ENCODE data around the gene BTBD16.

BTBD16 gene

DNA sequence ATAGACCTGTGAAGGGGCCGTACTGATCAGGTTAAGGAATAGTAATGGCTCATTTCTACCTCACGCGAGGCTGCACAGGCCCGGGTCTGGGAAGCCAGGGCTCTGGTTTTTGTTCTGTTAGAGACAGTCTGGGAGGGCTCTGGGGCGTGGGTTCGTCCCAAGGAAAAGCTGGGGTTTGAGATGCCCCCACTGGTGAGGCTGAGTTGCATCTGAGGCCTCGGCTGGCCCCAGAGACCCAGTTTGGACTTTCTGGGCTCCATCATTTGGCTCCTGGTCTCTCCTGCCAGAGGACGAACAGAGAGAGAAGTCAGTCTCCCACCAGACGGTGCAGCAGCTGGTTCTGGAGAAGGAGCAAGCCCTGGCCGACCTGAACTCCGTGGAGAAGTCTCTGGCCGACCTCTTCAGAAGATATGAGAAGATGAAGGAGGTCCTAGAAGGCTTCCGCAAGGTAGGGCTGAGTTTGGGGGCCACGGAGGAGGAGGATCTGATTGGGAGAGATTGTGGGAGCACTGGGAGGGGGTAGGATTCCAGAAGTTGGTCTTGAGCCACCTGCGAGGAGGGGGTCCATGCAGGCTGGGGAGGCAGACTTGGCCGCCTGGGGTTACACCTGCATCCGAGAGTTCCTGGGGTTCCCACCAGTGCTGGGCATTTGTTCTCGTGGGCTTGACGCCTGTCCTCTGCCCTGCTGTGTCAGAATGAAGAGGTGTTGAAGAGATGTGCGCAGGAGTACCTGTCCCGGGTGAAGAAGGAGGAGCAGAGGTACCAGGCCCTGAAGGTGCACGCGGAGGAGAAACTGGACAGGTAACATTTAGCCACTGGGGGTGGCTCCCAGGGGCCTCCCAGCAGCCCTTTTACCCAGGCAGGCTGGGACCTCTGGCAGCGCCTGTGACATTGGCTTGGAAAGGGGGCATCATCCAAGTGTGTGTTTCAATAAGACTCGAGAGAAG lies 22.5 kb upstream of the BTBD16 start:
- no peak for DNase-seq

DNA sequence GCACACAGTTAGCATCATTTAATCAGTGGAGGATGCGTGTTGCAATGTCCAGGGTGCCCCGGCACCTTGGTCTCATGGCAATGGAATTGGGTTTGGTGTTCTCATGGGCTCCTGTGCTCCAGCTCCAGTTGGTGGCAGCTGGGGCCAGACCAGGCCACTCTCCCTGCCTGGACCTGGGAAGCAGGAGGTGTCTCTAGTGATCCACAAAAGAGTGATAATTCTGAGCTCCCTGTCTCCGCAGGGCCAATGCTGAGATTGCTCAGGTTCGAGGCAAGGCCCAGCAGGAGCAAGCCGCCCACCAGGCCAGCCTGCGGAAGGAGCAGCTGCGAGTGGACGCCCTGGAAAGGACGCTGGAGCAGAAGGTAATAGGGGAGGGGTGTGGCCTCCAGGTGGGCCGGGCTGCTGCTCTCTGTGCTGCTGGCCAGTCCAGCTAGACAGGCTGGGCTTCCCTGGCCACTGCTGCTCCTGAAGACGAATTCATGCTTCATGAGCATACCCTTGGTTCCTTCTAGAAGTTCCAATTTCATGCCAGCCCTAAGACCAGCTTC lies 21.7 kb upstream of the BTBD16 start:
- DNase-seq = no peak

DNA sequence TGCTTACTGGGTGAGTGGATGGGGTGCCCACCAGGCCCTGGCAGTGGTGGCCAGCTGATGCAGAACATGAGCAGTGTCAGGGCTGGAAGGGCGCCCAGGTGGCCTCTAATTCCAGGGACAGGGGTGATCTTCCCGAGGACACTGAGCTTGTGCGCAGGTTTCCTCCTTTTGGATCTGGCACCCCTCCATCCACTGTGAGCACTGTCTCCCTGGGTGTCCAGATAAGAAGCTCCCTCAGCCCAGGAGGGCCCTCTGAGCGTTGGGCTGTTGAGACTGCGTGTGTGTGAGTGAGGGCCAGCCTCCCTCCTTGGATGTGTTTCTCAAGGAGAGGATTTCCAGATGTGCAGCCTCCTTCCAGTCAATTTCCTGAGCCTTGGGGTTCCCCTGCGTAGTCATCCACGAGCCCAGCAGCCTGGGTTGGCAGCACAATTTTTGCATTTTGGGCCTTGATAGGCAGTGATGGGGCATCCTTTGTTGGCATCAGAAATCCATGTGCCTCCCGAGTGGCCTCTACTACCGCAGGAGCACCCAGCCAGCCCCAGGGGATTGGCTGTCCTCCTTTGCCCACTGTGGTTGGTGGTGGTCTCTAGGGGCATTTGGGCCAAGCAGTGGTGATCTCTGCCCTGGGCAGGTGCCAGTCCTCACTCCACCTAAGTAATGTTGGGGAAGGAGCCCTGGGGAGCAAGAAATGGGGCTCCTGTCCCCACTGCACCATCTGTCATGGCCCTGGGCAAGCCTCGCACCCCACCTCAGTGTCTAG lies 20.9 kb upstream of the BTBD16 start:
- no peak for DNase-seq

DNA sequence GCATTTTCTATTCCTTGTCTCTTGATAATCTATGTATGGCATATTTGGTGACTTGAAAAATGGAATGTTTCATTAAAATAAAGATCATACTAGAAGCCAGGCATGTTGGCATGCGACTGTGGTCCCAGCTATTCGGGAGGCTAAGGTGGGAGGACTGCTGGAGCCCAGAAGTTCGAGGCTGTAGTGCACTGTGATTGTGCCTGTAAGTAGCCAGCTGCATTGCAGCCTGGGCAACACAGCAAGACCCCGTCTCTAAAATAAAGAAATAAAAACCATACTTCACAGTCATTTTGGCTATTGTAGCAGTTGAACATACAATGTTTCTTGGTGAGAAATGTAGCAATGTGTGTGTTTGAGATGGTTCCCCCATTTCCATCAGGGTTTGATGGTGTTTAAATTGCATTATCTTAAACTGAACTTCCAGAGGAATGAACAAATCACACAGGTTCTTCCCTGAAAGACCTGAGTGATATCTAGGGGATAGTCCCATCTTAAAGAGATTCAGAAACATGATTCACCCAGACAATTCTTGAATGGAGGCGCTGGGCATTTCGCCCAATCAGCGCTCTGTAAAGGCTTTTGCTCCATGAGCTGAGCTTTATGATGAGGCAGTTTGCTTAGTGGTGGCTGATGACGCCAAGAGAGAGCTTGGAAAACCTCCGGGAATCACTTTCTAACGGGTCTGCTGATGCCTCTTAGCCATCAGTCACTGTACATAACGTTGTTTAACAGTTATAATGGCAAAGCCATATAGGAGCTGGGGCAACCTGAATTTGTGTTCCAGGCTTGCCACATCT lies 19.4 kb upstream of the BTBD16 start:
- no peak for DNase-seq

DNA sequence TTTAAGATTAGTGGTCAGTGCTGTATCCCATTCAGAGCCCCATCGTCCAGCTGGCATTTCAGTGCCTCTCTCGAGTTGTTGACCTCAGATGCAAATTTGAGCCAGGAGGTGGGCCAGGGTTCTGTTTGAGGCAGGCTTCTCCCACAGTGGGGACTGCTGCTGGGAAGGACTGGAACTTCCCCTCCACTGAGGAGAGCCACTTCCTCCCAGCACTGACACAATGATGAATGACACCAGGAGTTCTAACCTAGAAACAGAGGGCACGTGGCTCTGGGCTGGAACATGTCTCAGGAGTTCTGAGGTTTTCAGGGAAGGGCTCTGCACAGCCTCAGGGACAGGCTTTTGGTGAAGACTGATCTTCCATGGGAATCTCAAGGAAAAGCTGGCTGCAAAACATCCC lies 18.3 kb upstream of the BTBD16 start:
- DNase-seq = no peak

DNA sequence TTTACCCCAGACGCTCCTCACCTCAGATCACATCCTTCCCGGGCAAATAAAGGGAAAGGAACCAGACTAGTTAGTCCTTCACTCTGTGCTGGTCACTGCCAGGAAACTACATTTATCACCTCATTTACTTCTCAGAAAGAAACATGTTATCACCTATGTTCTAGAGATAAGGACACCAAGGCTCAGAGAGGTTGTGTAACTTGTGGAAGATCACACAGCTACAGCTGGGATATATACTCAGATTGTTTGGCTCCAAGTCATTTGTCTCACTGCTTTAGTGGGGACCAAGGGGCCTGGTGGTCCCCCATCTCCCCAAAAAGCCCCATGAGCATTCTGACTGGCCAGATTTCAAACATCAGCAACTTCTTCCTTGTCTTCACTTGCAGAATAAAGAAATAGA lies 17.5 kb upstream of the BTBD16 start:
- DNase-seq = no peak

DNA sequence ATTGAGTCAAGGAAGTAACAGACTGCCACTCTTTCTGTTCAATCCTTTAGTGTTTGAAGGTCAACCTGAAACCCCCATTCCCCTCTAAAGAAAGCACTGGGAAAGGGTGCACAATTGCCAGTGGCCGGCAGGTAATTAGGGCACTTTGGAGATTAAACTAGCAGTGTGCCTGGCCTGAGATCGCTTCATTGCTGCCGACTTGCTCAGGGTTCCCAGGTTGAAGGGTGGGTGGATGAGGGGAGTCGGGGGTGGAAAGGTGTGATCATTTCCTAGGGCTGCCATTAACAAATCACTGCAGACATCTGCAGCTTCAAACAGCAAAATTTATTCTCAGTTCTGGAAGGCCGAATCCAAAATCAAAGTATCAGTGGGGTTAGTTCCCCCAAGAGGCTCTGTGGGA lies 16.3 kb upstream of the BTBD16 start:
- no peak for DNase-seq

DNA sequence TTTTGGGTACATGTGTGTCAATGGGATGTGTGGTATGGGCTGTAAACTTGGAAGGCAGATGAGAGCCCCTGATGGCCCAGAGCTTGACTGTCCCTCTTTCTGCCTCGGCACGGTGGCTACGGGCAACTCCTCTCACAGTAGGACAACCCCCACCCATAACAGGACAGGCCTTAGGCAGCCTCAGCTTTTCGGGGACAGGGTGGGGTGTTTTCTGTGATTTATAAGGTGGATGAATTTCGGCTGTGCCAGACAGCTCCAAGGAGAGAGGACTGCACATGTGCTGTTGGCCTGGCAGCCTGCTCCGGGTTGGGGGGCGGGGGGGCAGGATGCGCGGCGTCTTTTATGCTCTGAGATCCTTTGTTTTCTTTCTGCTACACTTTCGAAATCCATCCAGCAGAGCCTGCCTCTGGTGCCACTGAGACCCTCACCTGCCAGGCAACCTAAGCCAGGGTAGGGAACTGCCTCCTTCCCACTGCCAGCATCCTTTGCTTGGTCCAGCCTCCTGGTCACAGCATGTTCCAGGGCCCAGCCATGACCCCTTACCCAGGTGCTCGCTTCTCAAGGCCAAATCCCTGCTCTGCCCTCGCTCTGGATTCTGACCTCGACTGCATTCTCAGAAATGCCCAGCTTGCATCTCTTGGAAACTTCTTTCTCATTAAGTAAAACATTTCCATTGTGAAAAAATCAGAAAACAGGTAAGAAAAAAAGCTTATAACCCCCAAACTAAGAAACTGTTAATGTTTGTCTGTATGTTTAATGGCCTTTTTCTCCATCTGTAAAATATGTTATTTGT lies 15.4 kb upstream of the BTBD16 start:
- no peak for DNase-seq

DNA sequence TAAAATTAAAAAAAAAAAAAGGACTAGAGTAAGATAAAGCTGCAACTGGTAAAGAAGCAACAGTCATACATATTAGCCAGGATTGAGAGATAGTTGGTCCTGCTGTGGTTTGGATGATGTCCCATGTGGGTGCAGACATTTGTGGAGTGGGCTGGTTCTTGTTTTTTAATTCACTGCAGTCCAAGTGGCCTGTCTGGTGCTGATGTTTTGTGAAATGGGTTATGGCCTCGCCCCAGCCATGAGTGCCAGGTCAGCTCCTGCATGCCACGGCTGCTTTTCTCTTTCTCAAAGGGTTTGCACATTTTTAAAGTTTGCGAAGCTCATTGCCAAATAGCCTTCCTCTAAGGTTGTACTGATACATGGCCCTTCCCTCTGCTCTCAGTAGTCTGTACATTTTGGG lies 14.1 kb upstream of the BTBD16 start:
- no peak for DNase-seq

DNA sequence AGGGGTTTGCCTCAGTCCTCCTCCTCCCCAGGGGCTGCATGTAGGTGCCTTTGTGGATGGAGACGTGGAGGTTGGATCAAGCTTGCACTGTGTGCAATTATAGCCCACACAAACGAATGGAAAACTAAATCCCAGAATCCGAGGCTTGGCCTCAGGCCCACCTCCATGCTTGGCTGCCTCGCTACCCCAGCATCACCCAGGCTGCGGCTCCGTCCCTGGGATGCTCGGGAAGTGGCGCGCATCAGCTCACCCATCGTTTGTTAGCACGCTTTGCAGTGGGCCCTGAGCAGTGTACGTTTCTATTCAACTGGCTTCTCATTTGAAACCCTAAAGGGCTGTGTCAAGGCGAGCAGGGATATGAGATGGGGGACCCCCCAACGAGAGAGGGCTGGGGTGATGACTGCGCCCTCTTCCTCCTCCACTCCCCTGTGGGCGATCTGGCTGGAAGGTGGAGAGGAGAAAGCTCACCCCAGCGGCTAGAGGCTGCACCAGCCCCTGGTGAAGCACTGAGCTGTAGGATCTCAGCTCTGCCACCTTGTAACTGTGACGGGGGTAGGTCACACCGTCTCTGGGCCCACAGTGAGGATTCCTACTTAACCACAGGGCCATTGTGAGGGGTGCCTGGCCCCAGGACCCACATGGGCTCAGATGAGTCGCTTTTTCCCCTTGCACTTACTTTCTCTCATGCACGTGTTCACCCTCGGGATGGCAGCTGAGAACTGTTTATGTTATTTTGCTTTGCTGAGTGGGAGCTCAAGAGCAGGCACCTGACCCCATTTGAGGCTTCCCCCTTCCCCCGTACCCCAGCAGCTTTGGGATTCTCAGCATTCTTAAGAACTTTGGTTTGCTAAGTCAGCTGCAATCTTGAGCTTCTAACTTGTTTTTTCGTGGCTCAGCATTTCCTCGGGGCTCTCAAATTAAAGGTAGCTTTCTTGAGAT lies 12.7 kb upstream of the BTBD16 start:
- DNase-seq = no peak

DNA sequence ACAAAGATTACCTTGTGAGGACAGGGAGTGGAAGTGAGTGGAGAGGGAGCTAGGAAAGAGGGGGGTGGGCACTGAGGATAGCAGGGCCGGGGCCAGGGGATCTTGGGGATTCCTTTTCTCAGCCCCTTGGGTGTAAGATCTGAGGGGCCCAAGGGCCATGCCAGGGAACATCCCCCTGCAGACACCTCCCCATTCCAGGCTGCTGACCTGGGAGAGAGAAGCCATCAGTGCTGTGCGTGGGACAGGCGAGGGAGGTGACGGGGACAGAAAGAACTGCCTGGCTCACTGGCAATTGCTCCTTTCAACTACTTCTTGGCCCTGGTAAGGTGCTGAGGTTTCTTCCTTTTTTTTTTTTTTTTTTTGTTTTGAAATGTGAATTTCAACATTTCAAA lies 12.0 kb upstream of the BTBD16 start:
- no peak for DNase-seq

DNA sequence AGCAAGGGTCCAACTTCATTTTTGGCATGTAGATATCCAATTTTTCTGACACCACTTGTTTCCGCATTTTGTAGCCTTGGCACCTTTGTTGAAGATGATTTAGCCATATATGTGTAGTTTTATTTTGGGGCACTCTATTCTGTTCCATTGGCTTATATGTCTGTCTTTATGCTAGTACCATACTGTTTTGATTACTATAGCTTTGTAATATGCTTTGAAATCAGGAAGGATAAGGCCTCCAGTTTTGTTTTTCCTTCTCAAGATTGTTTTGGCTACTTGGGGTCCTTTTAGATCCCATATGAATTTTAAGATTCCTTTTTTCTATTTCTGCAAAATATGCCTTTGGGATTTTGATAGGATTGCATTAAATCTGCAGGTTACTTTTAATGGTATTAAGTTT lies 9.5 kb upstream of the BTBD16 start:
- DNase-seq = no peak

DNA sequence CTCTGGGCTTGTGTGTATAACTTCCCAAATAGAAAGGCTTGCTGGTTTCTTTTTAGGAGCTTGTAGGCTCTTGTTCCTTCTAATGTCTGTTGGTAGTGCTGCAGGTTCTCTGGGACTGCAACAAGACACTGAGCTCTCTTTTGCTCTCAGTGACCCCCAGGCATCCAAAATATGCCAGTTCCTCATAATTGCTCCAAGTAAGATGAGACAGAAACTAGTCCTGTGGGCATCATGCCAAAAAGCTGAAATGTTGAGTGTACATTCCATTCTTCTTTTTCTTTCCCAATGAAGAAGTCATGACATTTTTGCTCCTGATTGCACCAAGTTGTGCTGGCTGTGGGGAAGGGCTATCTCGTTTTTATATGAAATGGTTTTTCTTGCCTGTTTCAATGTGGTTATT lies 7.1 kb upstream of the BTBD16 start:
- no peak for DNase-seq

DNA sequence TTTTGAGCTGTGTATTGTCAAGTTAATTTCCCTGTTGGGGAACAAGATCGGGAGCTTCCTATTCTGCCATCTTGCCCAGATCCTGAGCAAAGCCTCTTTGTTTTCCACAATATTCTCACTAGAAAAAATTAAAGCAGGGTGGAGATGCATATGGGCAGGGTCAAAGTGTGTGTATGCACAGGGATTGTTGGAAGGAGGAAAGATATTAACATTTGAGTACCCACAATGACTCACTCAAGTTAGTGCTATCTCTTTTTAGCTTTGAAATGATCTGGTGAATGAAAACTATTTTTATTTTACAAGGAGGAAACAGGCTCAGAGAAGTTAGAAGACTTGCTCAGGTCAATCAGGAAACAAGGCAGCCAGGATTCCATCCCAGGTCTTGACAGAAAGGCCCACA lies 6.7 kb upstream of the BTBD16 start:
- no peak for DNase-seq

DNA sequence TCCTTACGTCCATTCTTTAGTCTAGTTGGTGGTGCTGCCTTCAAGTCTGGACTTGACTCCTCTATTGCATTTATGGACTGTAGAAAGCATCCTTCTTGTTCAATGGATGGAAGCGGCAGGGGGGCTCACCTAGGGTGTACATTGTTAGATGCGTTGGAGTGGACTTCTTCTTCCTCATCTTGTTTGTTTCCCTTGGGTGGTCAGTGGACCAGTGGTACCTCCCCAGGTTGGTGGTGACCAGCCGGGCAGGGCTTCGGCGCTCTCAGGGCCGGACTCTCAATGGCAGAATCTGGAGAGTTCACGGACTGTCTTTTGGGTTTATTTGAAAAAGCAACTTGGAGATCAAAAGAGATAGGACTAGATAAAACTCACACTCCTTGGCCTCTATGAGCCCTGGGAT lies 6.2 kb upstream of the BTBD16 start:
- DNase-seq = no peak

DNA sequence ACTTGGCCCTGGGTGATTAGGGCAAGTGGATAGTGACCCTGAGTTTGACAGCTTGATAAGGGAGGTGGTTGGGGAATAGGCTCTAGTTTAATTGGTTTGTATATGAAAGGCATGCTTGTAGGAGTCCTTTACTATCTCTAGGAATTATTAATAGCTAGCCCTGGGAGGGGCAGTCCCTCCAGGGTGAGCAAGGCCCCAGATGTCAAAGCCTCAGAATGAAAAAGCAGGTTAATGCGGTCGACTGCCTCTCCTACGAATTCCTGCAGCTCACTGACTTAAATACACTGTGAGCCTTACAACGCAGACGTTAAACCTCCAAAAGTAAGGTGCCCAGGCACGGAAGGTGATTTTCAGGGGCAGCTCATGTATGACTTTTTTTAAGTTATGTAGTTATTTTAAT lies 5.2 kb upstream of the BTBD16 start:
- DNase-seq = no peak

DNA sequence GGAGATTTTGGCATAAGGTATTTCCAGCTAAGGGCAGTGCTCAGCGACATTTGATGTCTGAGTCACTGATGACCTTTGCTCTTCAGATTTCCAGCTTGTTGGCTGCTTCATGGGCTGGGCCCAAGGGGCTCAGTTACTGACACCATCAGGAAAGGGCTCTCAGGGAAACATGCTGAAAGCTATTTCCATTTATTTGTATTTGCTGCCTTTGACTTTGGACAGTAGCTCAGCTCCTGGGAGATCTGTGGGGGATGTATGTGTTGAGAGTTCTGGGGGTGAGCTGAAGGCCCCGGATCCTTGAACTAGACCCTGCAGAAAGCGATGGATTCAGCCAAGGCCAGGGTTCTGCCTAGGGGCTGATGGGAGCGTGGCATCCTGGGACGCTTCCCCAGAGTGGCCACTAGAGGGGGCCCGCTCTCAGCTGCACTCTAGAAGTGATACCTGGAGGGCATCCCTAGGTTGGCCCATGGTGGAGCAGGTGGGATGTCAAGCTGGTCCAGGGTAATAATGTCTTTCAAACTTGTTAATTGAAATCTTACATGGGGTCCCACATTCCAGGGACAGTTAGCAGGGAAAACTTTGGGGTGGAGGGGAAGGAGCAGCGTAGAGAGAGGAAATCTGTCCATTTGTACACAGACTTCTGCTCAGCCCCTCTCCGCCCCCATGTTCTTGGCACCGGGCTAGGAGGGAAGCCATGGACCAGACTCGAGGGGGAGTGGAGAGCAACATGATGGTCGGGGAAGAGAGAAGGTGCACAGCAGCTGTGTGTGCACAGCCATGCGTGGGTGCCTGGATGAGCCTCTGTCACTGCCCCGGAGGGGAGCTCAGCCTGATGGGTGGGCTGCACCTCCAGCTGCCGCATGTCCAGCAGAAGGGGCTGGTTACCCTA lies 3.0 kb upstream of the BTBD16 start:
- DNase-seq = peak; percentile 0 to 3

DNA sequence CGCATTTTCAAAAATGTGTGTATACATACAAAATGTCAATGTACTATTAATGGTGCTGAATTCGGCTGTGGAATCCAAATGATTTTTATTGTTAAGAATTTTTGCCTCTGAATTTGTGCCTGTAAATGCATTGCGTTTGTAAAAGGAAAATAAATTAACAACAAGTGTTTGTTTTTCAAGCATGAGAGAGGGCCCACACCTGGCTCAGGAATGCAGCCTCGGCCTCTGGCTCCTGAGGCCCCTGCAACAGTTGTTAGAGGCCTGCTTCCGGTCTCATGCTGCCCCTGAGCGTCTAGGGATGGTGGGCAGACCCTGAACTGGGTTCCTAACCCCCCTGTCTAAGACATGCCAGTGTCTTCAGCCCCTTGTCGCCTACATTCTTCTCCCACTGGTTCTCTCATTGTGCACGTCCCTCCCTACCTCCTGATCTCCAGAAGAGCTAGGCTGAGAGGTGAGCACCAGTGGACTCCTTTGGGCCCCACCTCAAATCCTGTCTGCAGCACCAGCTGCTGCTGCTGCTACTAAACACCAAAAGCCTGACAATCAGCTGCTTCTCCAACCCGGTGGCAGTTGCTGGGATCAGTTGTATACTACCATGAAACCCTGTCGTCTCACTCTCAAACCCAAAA lies 1.9 kb upstream of the BTBD16 start:
- DNase-seq = no peak

DNA sequence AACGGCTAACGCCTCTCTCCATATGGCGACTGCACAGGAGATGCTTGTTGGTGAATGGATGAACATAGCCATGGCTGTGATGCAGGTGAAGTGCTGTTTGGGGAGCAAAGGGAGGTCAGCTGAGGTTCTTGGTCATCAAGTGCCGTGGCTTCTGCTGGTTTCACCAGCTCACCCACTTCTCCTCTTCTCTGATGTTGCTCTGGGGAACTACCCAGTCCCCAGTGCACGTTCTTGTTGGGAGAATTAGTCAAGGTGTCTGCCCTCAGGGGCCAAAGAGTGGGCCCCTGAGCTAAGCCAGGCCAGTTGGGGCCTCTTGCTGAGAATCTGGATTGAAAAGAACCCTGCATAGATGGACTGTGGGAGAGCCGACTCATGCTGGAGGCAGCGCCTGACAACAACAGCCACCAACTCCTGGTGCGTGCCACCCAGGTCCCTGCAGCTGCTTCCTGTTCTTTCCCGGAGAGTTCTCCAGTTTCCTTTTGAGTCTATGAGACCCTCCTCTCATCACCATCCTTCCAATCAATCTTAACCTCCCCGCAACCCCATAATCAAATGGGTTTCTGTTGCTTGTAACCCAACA lies 3.0 kb downstream of the BTBD16 start:
- no peak for DNase-seq

All from AML-193 (cell line).